Uterus (tissue), 4 donors: ENCODE measurements around the gene SLC4A4. TPM values are rescaled to one million over a fixed set of nuclear protein-coding genes. Genes with fewer than 3 reads are reported as not detected.

Experiments used
- DNase-seq, 2 donors: peaks; one replicate each; pipeline ENCODE4 v3.0.0-alpha.2; 2019 to 2020
- H3K27ac ChIP-seq, 2 donors: fragments of 200-600 bp; sonication (generic); 1 replicate in 1 of 2; 2 replicates in 1 of 2; pipeline ENCODE4 v1.5.1; 2016 to 2018
- H3K27me3 ChIP-seq, 2 donors: fragments of 200-600 bp; sonication (generic); one replicate each; pipeline ENCODE4 v1.5.1; 2018 to 2019; ENCODE audit warnings: control low read depth in 1 of 2
- H3K36me3 ChIP-seq, 2 donors: fragments of 200-600 bp; sonication (generic); one replicate each; pipeline ENCODE4 v1.5.1; 2019; ENCODE audit warnings: control low read depth in 1 of 2
- H3K4me1 ChIP-seq, 2 donors: fragments of 200-600 bp; sonication (generic); one replicate each; pipeline ENCODE4 v1.5.1; 2018 to 2019; ENCODE audit warnings: control low read depth in 1 of 2
- H3K4me3 ChIP-seq, 2 donors: fragments of 200-600 bp; sonication (generic); 1 replicate in 1 of 2; 2 replicates in 1 of 2; pipeline ENCODE4 v1.5.1; 2018 to 2019; ENCODE audit warnings: mild to moderate bottlenecking in 1 of 2
- H3K9me3 ChIP-seq, 2 donors: fragments of 200-600 bp; sonication (generic); one replicate each; pipeline ENCODE4 v1.5.1; 2019; ENCODE audit warnings: control low read depth in 1 of 2
- POLR2A ChIP-seq, 2 donors: fragments of 450-650 bp; IDR thresholded peaks; one replicate each; pipeline ENCODE4 v1.6.1; 2016; ENCODE audit warnings: antibody characterized with exemption in 2 of 2, mild to moderate bottlenecking in 1 of 2, moderate library complexity in 1 of 2
- intact Hi-C: fragments of 100-400 bp; cut with DNase I; formaldehyde crosslinking; loops from one replicate; pipeline ENCODE4 v1.15.1; 2023; ENCODE audit warnings: low total_unique reads
- total RNA-seq, 4 donors: library from RNA; depleted of rRNA in 3 of 4; stranded (reverse); fragments of >200 nt in 3 of 4; gene quantifications; one replicate each; pipeline versions ENCODE4 v1.1.0 to v1.2.4, GENCODE V29; 2014 to 2023
- TF ChIP-seq, protein P1 (sequence below), 4 experiments: fragments of 200-600 bp in 2 of 4; fragments of 450-650 bp in 2 of 4; sonication (generic) in 2 of 4; IDR thresholded peaks; one replicate each; pipeline ENCODE4 v1.5.1; 2016 to 2019; ENCODE audit warnings: antibody characterized with exemption in 4 of 4, mild to moderate bottlenecking in 2 of 4, moderate library complexity in 1 of 4
- donor health status: DM: yes; HTN: yes; CAD: no.

The SLC4A4 gene
- total RNA-seq, 4 donors from 2014 or later = 0.29 to 9.0 (median 0.87) TPM

DNA sequence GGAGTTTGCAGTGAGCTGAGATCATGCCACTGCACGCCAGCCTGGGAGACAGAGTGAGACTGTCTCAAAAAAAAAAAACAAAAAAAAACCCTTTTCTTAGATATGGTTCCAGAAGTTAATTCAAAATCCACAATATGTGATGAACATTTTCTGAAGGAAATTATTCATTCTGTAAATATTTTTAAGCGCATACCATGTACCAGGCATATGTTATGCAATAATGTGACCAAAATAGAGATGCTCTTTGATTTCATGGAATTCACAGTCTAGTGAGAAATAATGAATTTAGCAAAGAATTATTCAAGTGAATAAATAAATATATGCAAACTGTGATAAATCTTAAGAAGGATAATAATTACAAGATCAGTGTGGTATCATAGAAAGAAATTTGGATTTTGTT, 270.3 kb downstream of the SLC4A4 start:
- H3K27ac ChIP-seq = no peak overlapping the region
- DNase-seq = no peak
- intact Hi-C loops = no loop called here
- H3K36me3 ChIP-seq = no peaks in the 10 kb centered on the region
- H3K4me3 ChIP-seq = no peak overlapping the region
- no peaks in the 10 kb centered on the region for H3K4me1 ChIP-seq
- no peaks in the 10 kb centered on the region for H3K27me3 ChIP-seq
- no peak for TF ChIP-seq POLR2A (IDR thresholded peaks at IDR 0.05)
- TF ChIP-seq, protein P1, sequence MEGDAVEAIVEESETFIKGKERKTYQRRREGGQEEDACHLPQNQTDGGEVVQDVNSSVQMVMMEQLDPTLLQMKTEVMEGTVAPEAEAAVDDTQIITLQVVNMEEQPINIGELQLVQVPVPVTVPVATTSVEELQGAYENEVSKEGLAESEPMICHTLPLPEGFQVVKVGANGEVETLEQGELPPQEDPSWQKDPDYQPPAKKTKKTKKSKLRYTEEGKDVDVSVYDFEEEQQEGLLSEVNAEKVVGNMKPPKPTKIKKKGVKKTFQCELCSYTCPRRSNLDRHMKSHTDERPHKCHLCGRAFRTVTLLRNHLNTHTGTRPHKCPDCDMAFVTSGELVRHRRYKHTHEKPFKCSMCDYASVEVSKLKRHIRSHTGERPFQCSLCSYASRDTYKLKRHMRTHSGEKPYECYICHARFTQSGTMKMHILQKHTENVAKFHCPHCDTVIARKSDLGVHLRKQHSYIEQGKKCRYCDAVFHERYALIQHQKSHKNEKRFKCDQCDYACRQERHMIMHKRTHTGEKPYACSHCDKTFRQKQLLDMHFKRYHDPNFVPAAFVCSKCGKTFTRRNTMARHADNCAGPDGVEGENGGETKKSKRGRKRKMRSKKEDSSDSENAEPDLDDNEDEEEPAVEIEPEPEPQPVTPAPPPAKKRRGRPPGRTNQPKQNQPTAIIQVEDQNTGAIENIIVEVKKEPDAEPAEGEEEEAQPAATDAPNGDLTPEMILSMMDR (IDR thresholded peaks at IDR 0.05) = no peak
- no peaks in the 10 kb centered on the region for H3K9me3 ChIP-seq

DNA sequence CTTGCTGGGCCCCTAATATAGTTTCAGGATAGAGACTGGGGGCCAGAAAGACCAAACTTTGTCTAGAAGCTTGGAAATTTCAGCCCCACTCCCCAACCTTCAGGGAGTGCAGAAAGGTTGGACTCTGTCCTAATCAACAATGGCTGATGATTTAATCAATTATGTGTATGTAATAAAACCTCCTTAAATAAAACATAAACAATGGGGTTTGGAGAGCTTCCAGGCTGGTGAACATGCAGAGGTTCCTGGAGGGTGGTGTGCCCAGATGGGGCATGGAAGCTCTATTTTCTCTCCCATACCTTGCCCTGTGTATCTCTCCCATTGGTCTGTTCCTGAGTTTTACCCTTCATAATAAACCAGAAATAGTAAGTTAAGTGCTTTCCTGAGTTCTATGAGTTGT, 270.8 kb downstream of the SLC4A4 start:
- no peaks in the 10 kb centered on the region for H3K9me3 ChIP-seq
- H3K4me3 ChIP-seq = no peak overlapping the region
- TF ChIP-seq, protein P1 (IDR thresholded peaks at IDR 0.05) = no peak
- TF ChIP-seq POLR2A (IDR thresholded peaks at IDR 0.05) = no peak
- DNase-seq = no peak
- H3K27ac ChIP-seq = no peak overlapping the region
- intact Hi-C loops = no loop called here
- H3K36me3 ChIP-seq = no peaks in the 10 kb centered on the region
- no peaks in the 10 kb centered on the region for H3K4me1 ChIP-seq
- no peaks in the 10 kb centered on the region for H3K27me3 ChIP-seq

DNA sequence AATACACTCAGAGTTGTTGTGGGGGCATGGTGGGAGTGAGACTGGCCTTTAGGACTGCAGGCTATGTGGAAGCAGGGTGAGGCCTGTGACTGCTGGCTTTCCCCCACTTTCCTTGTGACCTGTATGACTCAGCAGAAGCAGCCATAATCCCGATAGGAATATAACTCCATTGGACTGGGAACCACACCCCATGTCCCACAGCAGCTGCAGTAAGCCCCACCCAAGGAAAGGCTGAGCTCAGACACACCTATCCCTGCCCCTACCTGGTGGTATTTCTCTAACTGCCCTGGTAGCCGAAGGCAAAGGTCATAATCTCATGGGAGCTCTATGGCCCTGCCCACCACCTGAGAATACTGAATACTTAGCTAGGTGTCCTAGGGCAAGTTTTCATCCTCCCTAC, 275.8 kb downstream of the SLC4A4 start:
- TF ChIP-seq, protein P1 (IDR thresholded peaks at IDR 0.05) = no peak
- TF ChIP-seq POLR2A (IDR thresholded peaks at IDR 0.05) = no peak
- intact Hi-C loops = no loop called here
- Histone ChIP-seq H3K9me3 (no peaks in the 10 kb centered on the region), H3K36me3 (no peaks in the 10 kb centered on the region), H3K4me3 (no peak overlapping the region), H3K4me1 (no peaks in the 10 kb centered on the region), H3K27ac (no peak overlapping the region), H3K27me3 (no peaks in the 10 kb centered on the region)
- DNase-seq = no peak

DNA sequence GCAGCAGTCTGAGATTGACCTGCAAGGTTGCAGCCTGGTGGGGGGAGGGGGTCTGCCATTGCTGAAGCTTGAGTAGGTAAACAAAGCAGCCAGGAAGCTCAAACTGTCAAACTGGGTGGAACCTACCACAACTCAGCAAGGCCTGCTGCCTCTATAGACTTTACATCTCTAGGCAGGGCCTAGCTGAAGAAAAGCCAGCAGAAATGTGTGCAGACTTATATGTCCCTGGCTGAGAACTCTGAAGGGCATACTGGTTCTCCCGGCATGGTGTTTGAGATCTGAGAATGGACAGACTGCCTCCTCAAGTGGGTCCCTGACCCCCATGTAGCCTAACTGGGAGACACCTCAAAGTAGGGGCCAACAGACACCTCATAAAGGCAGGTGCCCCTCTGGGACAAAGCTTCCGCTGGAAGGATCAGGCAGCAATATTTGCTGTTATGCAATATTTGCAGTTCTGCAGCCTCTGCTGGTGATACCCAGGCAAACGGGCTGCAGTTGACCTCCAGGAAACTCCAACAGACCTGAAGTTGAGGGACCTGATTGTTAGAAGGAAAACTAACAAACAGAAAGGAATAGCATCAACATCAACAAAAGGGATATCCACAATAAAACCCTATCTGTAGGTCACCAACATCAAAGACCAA, 277.5 kb downstream of the SLC4A4 start:
- no peaks in the 10 kb centered on the region for H3K9me3 ChIP-seq
- intact Hi-C loops = no loop called here
- H3K27me3 ChIP-seq = no peaks in the 10 kb centered on the region
- H3K4me1 ChIP-seq = no peaks in the 10 kb centered on the region
- no peak overlapping the region for H3K4me3 ChIP-seq
- no peak for DNase-seq
- TF ChIP-seq, protein P1 (IDR thresholded peaks at IDR 0.05) = no peak
- TF ChIP-seq POLR2A (IDR thresholded peaks at IDR 0.05) = no peak
- H3K36me3 ChIP-seq = no peaks in the 10 kb centered on the region
- no peak overlapping the region for H3K27ac ChIP-seq
